H9 (cell line): ENCODE results near the gene CCL7. TPM values are rescaled to one million over a fixed set of nuclear protein-coding genes. Genes with fewer than 3 reads are reported as not detected.

Source experiments
- DNase-seq: peaks from one replicate; pipeline ENCODE4 v3.0.0-alpha.2; 2017
- H2AFZ ChIP-seq: one replicate; pipeline ENCODE4 v1.6.1; 2013; ENCODE audit warnings: mild to moderate bottlenecking, low read length, control low read depth, moderate library complexity
- H2AK5ac ChIP-seq: 2 replicates; pipeline ENCODE4 v1.6.1; 2013; ENCODE audit warnings: low read length, control low read depth, mixed read lengths; ENCODE audit not compliant: insufficient read length
- H2BK120ac ChIP-seq: one replicate; pipeline ENCODE4 v1.6.1; 2013; ENCODE audit warnings: low read depth, mild to moderate bottlenecking, low read length, control low read depth, inconsistent platforms; ENCODE audit not compliant: poor library complexity, severe bottlenecking
- H2BK12ac ChIP-seq: 2 replicates; pipeline ENCODE4 v1.6.1; 2013; ENCODE audit warnings: low read length, control low read depth, mixed read lengths, low read depth; ENCODE audit not compliant: insufficient read length
- H2BK15ac ChIP-seq: 2 replicates; pipeline ENCODE4 v1.6.1; 2013; ENCODE audit warnings: low read depth, low read length, control low read depth
- H2BK20ac ChIP-seq: one replicate; pipeline ENCODE4 v1.6.1; 2013; ENCODE audit warnings: low read depth, mild to moderate bottlenecking, low read length, control low read depth, inconsistent platforms; ENCODE audit not compliant: poor library complexity, severe bottlenecking
- H2BK5ac ChIP-seq: 2 replicates; pipeline ENCODE4 v1.6.1; 2013; ENCODE audit warnings: low read length, control low read depth, mixed read lengths; ENCODE audit not compliant: insufficient read length
- H3K14ac ChIP-seq: 2 replicates; pipeline ENCODE4 v1.6.1; 2013; ENCODE audit warnings: low read length, control low read depth; ENCODE audit not compliant: insufficient read depth
- H3K18ac ChIP-seq: 2 replicates; pipeline ENCODE4 v1.6.1; 2013; ENCODE audit warnings: low read depth, mild to moderate bottlenecking, mixed read lengths, low read length, control low read depth; ENCODE audit not compliant: insufficient read length
- H3K23ac ChIP-seq: 2 replicates; pipeline ENCODE4 v1.6.1; 2013; ENCODE audit warnings: low read length, control low read depth, mixed read lengths, low read depth; ENCODE audit not compliant: insufficient read length
- H3K23me2 ChIP-seq: 2 replicates; pipeline ENCODE4 v1.6.1; 2013; ENCODE audit warnings: low read depth, mild to moderate bottlenecking, mixed read lengths, low read length, control low read depth; ENCODE audit not compliant: insufficient read length, poor library complexity, severe bottlenecking
- H3K27ac ChIP-seq: 2 replicates; pipeline ENCODE4 v1.5.1; 2013; ENCODE audit warnings: low read length, control low read depth, mixed read lengths, low read depth; ENCODE audit not compliant: insufficient read length
- H3K27me3 ChIP-seq: 2 replicates; pipeline ENCODE4 v1.6.1; 2013; ENCODE audit warnings: low read length, control low read depth, inconsistent platforms; ENCODE audit not compliant: insufficient read depth
- H3K4ac ChIP-seq: 2 replicates; pipeline ENCODE4 v1.6.1; 2013; ENCODE audit warnings: low read depth, mild to moderate bottlenecking, control low read depth, inconsistent platforms, low read length, moderate library complexity
- H3K4me1 ChIP-seq: 2 replicates; pipeline ENCODE4 v1.6.1; 2013; ENCODE audit warnings: low read length, control low read depth, inconsistent platforms; ENCODE audit not compliant: insufficient read depth
- H3K4me2 ChIP-seq: 2 replicates; pipeline ENCODE4 v1.6.1; 2013; ENCODE audit warnings: low read length, control low read depth, mixed read lengths; ENCODE audit not compliant: insufficient read length, insufficient read depth
- H3K56ac ChIP-seq: 2 replicates; pipeline ENCODE4 v1.6.1; 2013; ENCODE audit warnings: low read depth, mild to moderate bottlenecking, mixed read lengths, low read length, control low read depth; ENCODE audit not compliant: insufficient read length
- H3K79me1 ChIP-seq: 2 replicates; pipeline ENCODE4 v1.6.1; 2013; ENCODE audit warnings: low read depth, mild to moderate bottlenecking, moderate library complexity, low read length, control low read depth, inconsistent platforms; ENCODE audit not compliant: insufficient read depth, poor library complexity, severe bottlenecking
- H3K79me2 ChIP-seq: 2 replicates; pipeline ENCODE4 v1.6.1; 2013; ENCODE audit warnings: low read length, control low read depth, inconsistent platforms; ENCODE audit not compliant: insufficient read depth
- H3K9ac ChIP-seq: 2 replicates; pipeline ENCODE4 v1.6.1; 2013; ENCODE audit warnings: low read length, control low read depth, mixed read lengths; ENCODE audit not compliant: insufficient read length; ENCODE audit errors: extremely low read depth
- H3K9me3 ChIP-seq: one replicate; pipeline ENCODE4 v1.6.1; 2013; ENCODE audit warnings: low read depth, low read length, inconsistent platforms; ENCODE audit not compliant: control insufficient read depth
- H3T11ph ChIP-seq: one replicate; pipeline ENCODE4 v1.6.1; 2013; ENCODE audit warnings: mild to moderate bottlenecking, low read length, control low read depth, inconsistent platforms
- H4K20me1 ChIP-seq: one replicate; pipeline ENCODE4 v1.6.1; 2013; ENCODE audit not compliant: control insufficient read depth, insufficient read length, insufficient read depth
- H4K5ac ChIP-seq: 2 replicates; pipeline ENCODE4 v1.6.1; 2013; ENCODE audit warnings: low read depth, mild to moderate bottlenecking, mixed read lengths, low read length, control low read depth; ENCODE audit not compliant: insufficient read length
- H4K8ac ChIP-seq: replicated peaks from 2 replicates; pipeline ENCODE4 v1.6.1; 2013; ENCODE audit warnings: low read length, control low read depth, mixed read lengths, low read depth; ENCODE audit not compliant: insufficient read length
- H4K91ac ChIP-seq: 2 replicates; pipeline ENCODE4 v1.6.1; 2013; ENCODE audit warnings: low read depth, mild to moderate bottlenecking, moderate library complexity, mixed read lengths, low read length, control low read depth; ENCODE audit not compliant: insufficient read length
- H3K27ac Mint-ChIP-seq, 3 experiments: 2 replicates in 2 of 3; 3 replicates in 1 of 3; pipeline ENCODE4 v1.8.0; 2020 to 2021; ENCODE audit warnings: mixed read lengths in 3 of 3, mild to moderate bottlenecking in 1 of 3, moderate library complexity in 1 of 3
- H3K27me3 Mint-ChIP-seq: 2 replicates; pipeline ENCODE4 v1.8.0; 2021; ENCODE audit warnings: low read depth, mild to moderate bottlenecking, moderate library complexity, mixed read lengths
- H3K36me3 Mint-ChIP-seq, 3 experiments: 2 replicates in 2 of 3; 3 replicates in 1 of 3; pipeline ENCODE4 v1.8.0; 2020 to 2021; ENCODE audit warnings: low read depth in 3 of 3, mixed read lengths in 3 of 3; ENCODE audit not compliant: insufficient read depth in 1 of 3
- H3K4me1 Mint-ChIP-seq, 2 experiments: 2 replicates each; pipeline ENCODE4 v1.8.0; 2020; ENCODE audit warnings: mixed read lengths in 2 of 2
- H3K4me3 Mint-ChIP-seq, 2 experiments: 2 replicates in 1 of 2; 3 replicates in 1 of 2; pipeline ENCODE4 v1.8.0; 2020 to 2021; ENCODE audit warnings: mild to moderate bottlenecking in 2 of 2, mixed read lengths in 2 of 2, moderate library complexity in 1 of 2
- H3K9me3 Mint-ChIP-seq, 2 experiments: 2 replicates in 1 of 2; 3 replicates in 1 of 2; pipeline ENCODE4 v1.8.0; 2020; ENCODE audit warnings: mild to moderate bottlenecking in 2 of 2, mixed read lengths in 2 of 2, moderate library complexity in 1 of 2
- WGBS: extraction: QIAGEN DNeasy Blood & Tissue Kit; methylation state at CpG from one replicate; pipeline ENCODE4 v1.1.7; 2013; ENCODE audit warnings: missing lambda C conversion rate, low lambda C conversion rate, mixed read lengths; ENCODE audit not compliant: insufficient read length; ENCODE audit errors: extremely low coverage; 5-methylcytosine and 5-hydroxymethylcytosine counted together
- total RNA-seq: library from RNA; stranded (reverse); gene quantifications from 2 replicates; pipeline ENCODE4 v1.2.1, GENCODE V29; 2021
- TF ChIP-seq, protein P1 (sequence below): fragments of 200-600 bp; sonication (generic); conservative IDR thresholded peaks from 3 replicates; pipeline ENCODE4 v1.8.0; 2021; ENCODE audit warnings: antibody characterized with exemption, mild to moderate bottlenecking

Gene CCL7
- total RNA-seq, 1 experiment from 2014 or later: not detected

DNA sequence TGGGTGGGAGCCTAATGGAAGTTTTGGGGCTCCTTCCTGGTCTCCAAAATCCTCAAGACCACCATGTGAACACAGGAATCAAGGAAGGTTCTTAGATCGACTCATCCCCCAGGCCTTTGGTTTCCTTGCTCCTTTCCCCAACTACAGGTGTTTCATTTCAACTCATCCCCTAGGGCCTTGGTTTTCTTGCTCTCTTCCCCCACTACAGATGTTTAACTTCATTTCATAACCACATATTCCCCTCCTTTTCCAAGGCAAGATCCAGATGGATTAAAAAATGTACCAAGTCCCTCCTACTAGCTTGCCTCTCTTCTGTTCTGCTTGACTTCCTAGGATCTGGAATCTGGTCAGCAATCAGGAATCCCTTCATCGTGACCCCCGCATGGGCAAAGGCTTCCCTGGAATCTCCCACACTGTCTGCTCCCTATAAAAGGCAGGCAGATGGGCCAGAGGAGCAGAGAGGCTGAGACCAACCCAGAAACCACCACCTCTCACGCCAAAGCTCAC lies 15.3 kb downstream of the CCL7 start, which contains the start of gene CCL11:
CCL11 (plus strand) TSS at position 457 of the 507 bp plus-strand sequence. CDS start 67 bp downstream, outside the sequence.
- no peak for DNase-seq
- Histone ChIP-seq H2AFZ (no peak within 1 kb of the TSS), H3K27ac (no peak within 1 kb of the TSS), H3K4ac (no peak within 1 kb of the TSS), H2BK12ac (no peak within 1 kb of the TSS), H3K4me1 (no peaks in the 10 kb centered on the region), H3K4me2 (no peak within 1 kb of the TSS), H2BK15ac (no peak within 1 kb of the TSS), H3K56ac (no peak within 1 kb of the TSS), H4K20me1 (no peaks in the 10 kb centered on the region), H4K5ac (no peak within 1 kb of the TSS), H3K27me3 (no peaks in the 10 kb centered on the region), H4K91ac (no peak within 1 kb of the TSS), H2AK5ac (no peak within 1 kb of the TSS), H2BK20ac (no peak within 1 kb of the TSS), H3K79me1 (no peaks in the 10 kb centered on the region), H3K14ac (no peak within 1 kb of the TSS), H3K79me2 (no peaks in the 10 kb centered on the region), H3K9ac (no peak within 1 kb of the TSS), H4K8ac (no peak within 1 kb of the TSS), H3K23me2 (no peaks in the 10 kb centered on the region), H2BK5ac (no peak within 1 kb of the TSS), H3K9me3 (no peaks in the 10 kb centered on the region), H3K23ac (no peak within 1 kb of the TSS), H3T11ph (no peak within 1 kb of the TSS), H2BK120ac (no peak within 1 kb of the TSS), H3K18ac (no peak within 1 kb of the TSS)
- no peak within 1 kb of the TSS for H3K4me3 Mint-ChIP-seq
- peaks cover 22% of the 10 kb centered on the region for H3K27me3 Mint-ChIP-seq
- WGBS: no CpG with 5 or more reads among the region's 4 CpGs
- H3K4me1 Mint-ChIP-seq: no peaks in the 10 kb centered on the region
- H3K36me3 Mint-ChIP-seq: no peaks in the 10 kb centered on the region
- TF ChIP-seq, protein P1, sequence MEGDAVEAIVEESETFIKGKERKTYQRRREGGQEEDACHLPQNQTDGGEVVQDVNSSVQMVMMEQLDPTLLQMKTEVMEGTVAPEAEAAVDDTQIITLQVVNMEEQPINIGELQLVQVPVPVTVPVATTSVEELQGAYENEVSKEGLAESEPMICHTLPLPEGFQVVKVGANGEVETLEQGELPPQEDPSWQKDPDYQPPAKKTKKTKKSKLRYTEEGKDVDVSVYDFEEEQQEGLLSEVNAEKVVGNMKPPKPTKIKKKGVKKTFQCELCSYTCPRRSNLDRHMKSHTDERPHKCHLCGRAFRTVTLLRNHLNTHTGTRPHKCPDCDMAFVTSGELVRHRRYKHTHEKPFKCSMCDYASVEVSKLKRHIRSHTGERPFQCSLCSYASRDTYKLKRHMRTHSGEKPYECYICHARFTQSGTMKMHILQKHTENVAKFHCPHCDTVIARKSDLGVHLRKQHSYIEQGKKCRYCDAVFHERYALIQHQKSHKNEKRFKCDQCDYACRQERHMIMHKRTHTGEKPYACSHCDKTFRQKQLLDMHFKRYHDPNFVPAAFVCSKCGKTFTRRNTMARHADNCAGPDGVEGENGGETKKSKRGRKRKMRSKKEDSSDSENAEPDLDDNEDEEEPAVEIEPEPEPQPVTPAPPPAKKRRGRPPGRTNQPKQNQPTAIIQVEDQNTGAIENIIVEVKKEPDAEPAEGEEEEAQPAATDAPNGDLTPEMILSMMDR: no peak
- H3K27ac Mint-ChIP-seq: no peak within 1 kb of the TSS
- no peaks in the 10 kb centered on the region for H3K9me3 Mint-ChIP-seq
